WTC11 (cell line): Measurements from ENCODE around the gene ARL1. TPM values are rescaled to one million over a fixed set of nuclear protein-coding genes. Genes with fewer than 3 reads are reported as not detected.
"Not testable (repeated sequence)": the region's sequence is repeated elsewhere in the genome, so short reads cannot be mapped to it uniquely, and the experiment has no call there.

Experiments used
- ATAC-seq: fragments of 200-7000 bp; cut with Tn5 transposase; 2 replicates; pipeline ENCODE4 v1.10.0; 2021; ENCODE audit warnings: mild to moderate bottlenecking, moderate library complexity
- CTCF ChIA-PET: fragments of 300-600 bp; sonication (Branson Sonifier 250); formaldehyde crosslinking; loops from one replicate; lab custom pipeline; 2021; ENCODE audit warnings: antibody characterized with exemption; lab: Charles Lee
- POLR2A ChIA-PET: fragments of 350-600 bp; sonication (Branson Sonifier 250); formaldehyde crosslinking; loops from one replicate; lab custom pipeline; 2021; ENCODE audit warnings: antibody characterized with exemption; lab: Charles Lee
- DNase-seq: peaks from one replicate; pipeline ENCODE4 v3.0.0; 2021; ENCODE audit warnings: low spot score
- H3K27ac Mint-ChIP-seq: 2 replicates; pipeline ENCODE4 v1.8.0; 2021; ENCODE audit warnings: mixed read lengths
- H3K27me3 Mint-ChIP-seq: 2 replicates; pipeline ENCODE4 v1.8.0; 2021; ENCODE audit warnings: low read depth, mild to moderate bottlenecking, moderate library complexity, mixed read lengths
- H3K36me3 Mint-ChIP-seq: 2 replicates; pipeline ENCODE4 v1.8.0; 2021; ENCODE audit warnings: mixed read lengths
- H3K4me1 Mint-ChIP-seq: 2 replicates; pipeline ENCODE4 v1.8.0; 2022; ENCODE audit warnings: mixed read lengths
- H3K4me3 Mint-ChIP-seq: 2 replicates; pipeline ENCODE4 v1.8.0; 2021; ENCODE audit warnings: mild to moderate bottlenecking, moderate library complexity, mixed read lengths
- H3K9me3 Mint-ChIP-seq: 2 replicates; pipeline ENCODE4 v1.8.0; 2021; ENCODE audit warnings: mixed read lengths
- ATF1 ChIP-seq: sonication (generic); formaldehyde crosslinking; IDR thresholded peaks from 2 replicates; pipeline ENCODE4 v1.8.1; 2023; ENCODE audit warnings: mild to moderate bottlenecking, moderate library complexity, missing genetic modification reagents
- CREB1 ChIP-seq: sonication (generic); formaldehyde crosslinking; IDR thresholded peaks from 2 replicates; pipeline ENCODE4 v1.8.0; 2023; ENCODE audit warnings: mild to moderate bottlenecking, missing genetic modification reagents
- CREM ChIP-seq: sonication (generic); formaldehyde crosslinking; IDR thresholded peaks from 2 replicates; pipeline ENCODE4 v1.8.1; 2022; ENCODE audit warnings: mild to moderate bottlenecking, missing genetic modification reagents, moderate library complexity
- CTCF ChIP-seq: fragments of 200-600 bp; IDR thresholded peaks from 2 replicates; pipeline ENCODE4 v1.8.0; 2022; ENCODE audit warnings: antibody characterized with exemption
- FOXP4 ChIP-seq: sonication (generic); formaldehyde crosslinking; IDR thresholded peaks from 2 replicates; pipeline ENCODE4 v1.8.0; 2022; ENCODE audit warnings: mild to moderate bottlenecking, missing genetic modification reagents
- IRF2 ChIP-seq: sonication (generic); formaldehyde crosslinking; IDR thresholded peaks from 2 replicates; pipeline ENCODE4 v1.8.0; 2022; ENCODE audit warnings: low read depth, missing genetic modification reagents, borderline replicate concordance
- MYBL2 ChIP-seq: sonication (generic); formaldehyde crosslinking; IDR thresholded peaks from 2 replicates; pipeline ENCODE4 v1.8.1; 2023; ENCODE audit warnings: mild to moderate bottlenecking, moderate library complexity, missing genetic modification reagents
- NFE2L1 ChIP-seq: sonication (generic); formaldehyde crosslinking; IDR thresholded peaks from 2 replicates; pipeline ENCODE4 v1.8.1; 2023; ENCODE audit warnings: missing genetic modification reagents
- NR2C2 ChIP-seq: sonication (generic); formaldehyde crosslinking; IDR thresholded peaks from 2 replicates; pipeline ENCODE4 v1.8.0; 2022; ENCODE audit warnings: mild to moderate bottlenecking, missing genetic modification reagents
- SMAD3 ChIP-seq: sonication (generic); formaldehyde crosslinking; IDR thresholded peaks from 2 replicates; pipeline ENCODE4 v1.8.0; 2022; ENCODE audit warnings: missing genetic modification reagents, mild to moderate bottlenecking, borderline replicate concordance
- USF2 ChIP-seq: sonication (generic); formaldehyde crosslinking; IDR thresholded peaks from 2 replicates; pipeline ENCODE4 v1.8.1; 2023; ENCODE audit warnings: mild to moderate bottlenecking, missing genetic modification reagents, moderate library complexity
- ZBTB21 ChIP-seq: sonication (generic); formaldehyde crosslinking; IDR thresholded peaks from 2 replicates; pipeline ENCODE4 v1.8.1; 2023; ENCODE audit warnings: mild to moderate bottlenecking, missing genetic modification reagents, borderline replicate concordance
- ZNF121 ChIP-seq: sonication (generic); formaldehyde crosslinking; IDR thresholded peaks from 2 replicates; pipeline ENCODE4 v1.8.0; 2023; ENCODE audit warnings: missing genetic modification reagents
- ZNF263 ChIP-seq: sonication (generic); formaldehyde crosslinking; IDR thresholded peaks from 2 replicates; pipeline ENCODE4 v1.8.1; 2022; ENCODE audit warnings: low read depth, mild to moderate bottlenecking, moderate library complexity, missing genetic modification reagents
- ZNF317 ChIP-seq: sonication (generic); formaldehyde crosslinking; IDR thresholded peaks from 2 replicates; pipeline ENCODE4 v1.8.1; 2023; ENCODE audit warnings: low read depth, mild to moderate bottlenecking, moderate library complexity, missing genetic modification reagents, borderline replicate concordance
- ZSCAN18 ChIP-seq: fragments of 250-450 bp; sonication (Bioruptor Pico); IDR thresholded peaks from 2 replicates; pipeline ENCODE4 v2.1.2; 2022; ENCODE audit warnings: mild to moderate bottlenecking, moderate library complexity
- total RNA-seq: library from RNA; stranded (reverse); gene quantifications from 3 replicates; pipeline ENCODE4 v1.2.3, GENCODE V29; 2021
- TF ChIP-seq, protein P1 (sequence below): fragments of 250-450 bp; sonication (Bioruptor Pico); IDR thresholded peaks from 2 replicates; pipeline ENCODE4 v1.9.0; 2021; ENCODE audit warnings: moderate library complexity, mild to moderate bottlenecking, inconsistent platforms, borderline replicate concordance
- TF ChIP-seq, protein P2 (sequence below): sonication (generic); formaldehyde crosslinking; IDR thresholded peaks from 2 replicates; pipeline ENCODE4 v1.8.0; 2022; ENCODE audit warnings: mild to moderate bottlenecking, missing genetic modification reagents

Gene ARL1
- total RNA-seq, 1 experiment from 2014 or later, result 67.8 TPM

- no peak for TF ChIP-seq IRF2 (CRISPR knock-in tag)
- no peak for TF ChIP-seq ZBTB21 (CRISPR knock-in tag)
These were observed 530 bp downstream of the ARL1 start (continued) for GRCh38 chr12:101407049-101407435.

DNA sequence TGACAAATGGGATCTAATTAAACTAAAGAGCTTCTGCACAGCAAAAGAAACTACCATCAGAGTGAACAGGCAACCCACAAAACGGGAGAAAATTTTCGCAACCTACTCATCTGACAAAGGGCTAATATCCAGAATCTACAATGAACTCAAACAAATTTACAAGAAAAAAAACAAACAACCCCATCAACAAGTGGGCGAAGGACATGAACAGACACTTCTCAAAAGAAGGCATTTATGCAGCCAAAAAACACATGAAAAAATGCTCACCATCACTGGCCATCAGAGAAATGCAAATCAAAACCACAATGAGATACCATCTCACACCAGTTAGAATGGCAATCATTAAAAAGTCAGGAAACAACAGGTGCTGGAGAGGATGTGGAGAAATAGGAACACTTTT lies 16.4 kb downstream of the ARL1 start:
- POLR2A ChIA-PET, H3K27ac Mint-ChIP-seq, H3K4me3 Mint-ChIP-seq, DNase-seq, H3K4me1 Mint-ChIP-seq, ATAC-seq, H3K27me3 Mint-ChIP-seq, CTCF ChIA-PET, H3K9me3 Mint-ChIP-seq: not testable (repeated sequence)
- peaks cover 61% of the 10 kb centered on the region for H3K36me3 Mint-ChIP-seq

GRCh38 chr12:101379149-101379548 lies 28.4 kb downstream of the ARL1 start:
- Mint-ChIP-seq H3K9me3 (no peaks in the 10 kb centered on the region), H3K27ac (no peak overlapping the region), H3K4me3 (no peak overlapping the region), H3K27me3 (no peaks in the 10 kb centered on the region), H3K4me1 (no peaks in the 10 kb centered on the region), H3K36me3 (peaks cover 67% of the 10 kb centered on the region)
- ChIA-PET POLR2A (no interaction called here), CTCF (no interaction called here)
- ATAC-seq (no peak), DNase-seq (no peak)
- TF ChIP-seq CREB1 (CRISPR knock-in tag) (no peak), CREM (CRISPR knock-in tag) (no peak), NFE2L1 (CRISPR knock-in tag) (no peak), NR2C2 (CRISPR knock-in tag) (no peak), MYBL2 (no peak), ZNF263 (CRISPR knock-in tag) (no peak), SMAD3 (CRISPR knock-in tag) (no peak), IRF2 (CRISPR knock-in tag) (no peak), ZBTB21 (CRISPR knock-in tag) (no peak), USF2 (no peak), ZNF121 (CRISPR knock-in tag) (no peak), CTCF (no peak), ATF1 (CRISPR knock-in tag) (no peak), ZNF317 (CRISPR knock-in tag) (no peak), FOXP4 (CRISPR knock-in tag) (no peak), ZSCAN18 (CRISPR knock-in tag) (no peak)
- TF ChIP-seq, protein P1, sequence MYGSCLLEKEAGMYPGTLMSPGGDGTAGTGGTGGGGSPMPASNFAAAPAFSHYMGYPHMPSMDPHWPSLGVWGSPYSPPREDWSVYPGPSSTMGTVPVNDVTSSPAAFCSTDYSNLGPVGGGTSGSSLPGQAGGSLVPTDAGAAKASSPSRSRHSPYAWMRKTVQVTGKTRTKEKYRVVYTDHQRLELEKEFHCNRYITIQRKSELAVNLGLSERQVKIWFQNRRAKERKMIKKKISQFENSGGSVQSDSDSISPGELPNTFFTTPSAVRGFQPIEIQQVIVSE (CRISPR knock-in tag), result no peak
- TF ChIP-seq, protein P2, sequence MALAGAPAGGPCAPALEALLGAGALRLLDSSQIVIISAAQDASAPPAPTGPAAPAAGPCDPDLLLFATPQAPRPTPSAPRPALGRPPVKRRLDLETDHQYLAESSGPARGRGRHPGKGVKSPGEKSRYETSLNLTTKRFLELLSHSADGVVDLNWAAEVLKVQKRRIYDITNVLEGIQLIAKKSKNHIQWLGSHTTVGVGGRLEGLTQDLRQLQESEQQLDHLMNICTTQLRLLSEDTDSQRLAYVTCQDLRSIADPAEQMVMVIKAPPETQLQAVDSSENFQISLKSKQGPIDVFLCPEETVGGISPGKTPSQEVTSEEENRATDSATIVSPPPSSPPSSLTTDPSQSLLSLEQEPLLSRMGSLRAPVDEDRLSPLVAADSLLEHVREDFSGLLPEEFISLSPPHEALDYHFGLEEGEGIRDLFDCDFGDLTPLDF (CRISPR knock-in tag), result no peak
